ENCODE data around the gene UNC13C. TPM values are rescaled to one million over a fixed set of nuclear protein-coding genes. Genes with fewer than 3 reads are reported as not detected.

The UNC13C gene
- total and polyA plus RNA-seq, 4 donors: 0.05 to 16.0 (median 0.12) TPM; not detected in 1

DNA sequence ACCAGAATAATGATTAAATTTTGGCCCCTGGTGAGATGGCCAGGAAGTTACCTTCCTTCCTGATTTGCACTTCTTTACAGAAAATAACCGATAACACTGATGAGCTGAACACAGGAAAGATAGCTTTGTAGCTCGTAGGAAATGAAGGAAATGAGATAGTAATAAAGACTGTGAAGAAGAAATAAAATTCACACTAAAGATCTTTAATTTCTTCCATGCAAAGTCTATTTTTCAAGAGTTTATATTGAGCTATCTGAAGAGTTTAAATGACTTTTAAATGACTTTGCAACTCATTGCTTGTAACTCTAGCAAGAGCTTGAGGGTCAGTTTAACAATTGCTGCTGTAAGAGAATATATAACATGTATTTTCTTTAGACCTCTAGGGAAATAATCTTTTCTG lies 543.0 kb downstream of the UNC13C start:
- Histone ChIP-seq H3K9ac (ENCODE audit: insufficient read depth in 1 of 2, low read length in 2 of 2) (no peak overlapping the region), H3K36me3 (ENCODE audit: control insufficient read depth in 4 of 4, insufficient read depth in 4 of 4, low read length in 4 of 4) (no peaks in the 10 kb centered on the region), H3K27me3 (ENCODE audit: control insufficient read depth in 3 of 3, insufficient read depth in 3 of 3, low read length in 2 of 3) (no peaks in the 10 kb centered on the region), H3K4me3 (no peak overlapping the region), H3K4me1 (ENCODE audit: control insufficient read depth in 5 of 5, insufficient read depth in 5 of 5, low read length in 5 of 5) (peaks cover 0 to 64% (median 0%) of the 10 kb centered on the region in 5 donors), H3K9me3 (ENCODE audit: control insufficient read depth in 4 of 4, insufficient read depth in 3 of 4, low read length in 3 of 4) (no peaks in the 10 kb centered on the region), H3K27ac (ENCODE audit: low read depth in 1 of 2, low read length in 1 of 2) (no peak overlapping the region)
- DNase-seq: peak in 1 of 3 donors; percentile 76
- TF ChIP-seq, protein P1, sequence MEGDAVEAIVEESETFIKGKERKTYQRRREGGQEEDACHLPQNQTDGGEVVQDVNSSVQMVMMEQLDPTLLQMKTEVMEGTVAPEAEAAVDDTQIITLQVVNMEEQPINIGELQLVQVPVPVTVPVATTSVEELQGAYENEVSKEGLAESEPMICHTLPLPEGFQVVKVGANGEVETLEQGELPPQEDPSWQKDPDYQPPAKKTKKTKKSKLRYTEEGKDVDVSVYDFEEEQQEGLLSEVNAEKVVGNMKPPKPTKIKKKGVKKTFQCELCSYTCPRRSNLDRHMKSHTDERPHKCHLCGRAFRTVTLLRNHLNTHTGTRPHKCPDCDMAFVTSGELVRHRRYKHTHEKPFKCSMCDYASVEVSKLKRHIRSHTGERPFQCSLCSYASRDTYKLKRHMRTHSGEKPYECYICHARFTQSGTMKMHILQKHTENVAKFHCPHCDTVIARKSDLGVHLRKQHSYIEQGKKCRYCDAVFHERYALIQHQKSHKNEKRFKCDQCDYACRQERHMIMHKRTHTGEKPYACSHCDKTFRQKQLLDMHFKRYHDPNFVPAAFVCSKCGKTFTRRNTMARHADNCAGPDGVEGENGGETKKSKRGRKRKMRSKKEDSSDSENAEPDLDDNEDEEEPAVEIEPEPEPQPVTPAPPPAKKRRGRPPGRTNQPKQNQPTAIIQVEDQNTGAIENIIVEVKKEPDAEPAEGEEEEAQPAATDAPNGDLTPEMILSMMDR (IDR thresholded peaks at IDR 0.05; ENCODE audit: control extremely low read depth, extremely low read depth): no peak
- ATAC-seq (ENCODE audit: insufficient read depth, low FRiP score): no peak
- WGBS, 2 donors: 21 to 37% methylated on average over 2 of the region's 2 CpGs

DNA sequence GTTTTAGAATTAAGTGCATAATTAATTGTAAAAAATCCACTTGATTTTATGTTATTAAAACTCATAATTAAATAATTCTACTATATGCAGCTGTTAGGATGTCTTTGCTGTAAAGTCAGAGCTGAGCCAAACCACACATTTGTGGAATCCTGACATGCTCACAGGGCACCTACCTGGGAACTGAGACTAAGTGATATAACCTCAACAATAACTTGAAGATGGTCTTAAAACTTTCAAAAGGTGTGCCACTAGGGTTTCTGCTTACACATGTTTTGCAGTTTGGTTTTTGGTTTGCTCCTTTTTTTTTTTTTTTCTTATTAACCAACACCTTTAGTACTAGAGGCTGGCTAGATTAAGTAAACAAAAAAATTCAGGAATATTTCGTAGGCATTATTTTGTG lies 549.8 kb downstream of the UNC13C start:
- 80 to 90% methylated on average over 1 of the region's 1 CpG for WGBS, 2 donors
- H3K36me3 ChIP-seq (ENCODE audit: control insufficient read depth in 4 of 4, insufficient read depth in 4 of 4, low read length in 4 of 4): peaks cover 0 to 2% (median 0%) of the 10 kb centered on the region in 4 donors

DNA sequence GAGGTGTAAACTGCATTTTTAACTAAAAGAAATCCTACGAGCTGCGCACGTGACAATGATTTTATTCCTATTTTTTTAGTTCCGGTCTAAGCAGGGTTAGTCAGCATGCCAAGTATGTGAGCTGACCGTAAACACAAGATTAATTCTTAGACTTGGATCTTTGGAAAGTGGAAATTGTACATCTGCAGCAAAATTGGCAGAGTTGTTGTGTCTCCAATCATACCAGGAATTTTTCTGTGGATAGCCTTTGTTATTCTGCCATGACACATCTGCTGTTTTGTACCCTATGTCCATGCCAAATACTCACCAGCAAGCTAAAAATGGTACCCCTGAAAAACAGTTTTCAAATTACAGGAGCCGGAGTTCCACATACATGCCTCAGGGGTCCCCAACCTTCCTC lies 562.5 kb downstream of the UNC13C start:
- no peaks in the 10 kb centered on the region for H3K27me3 ChIP-seq (ENCODE audit: control insufficient read depth in 3 of 3, insufficient read depth in 3 of 3, low read length in 2 of 3)
- H3K27ac ChIP-seq (ENCODE audit: low read depth in 1 of 2, low read length in 1 of 2): no peak overlapping the region
- ATAC-seq (ENCODE audit: insufficient read depth, low FRiP score) (no peak), DNase-seq (peak in 2 of 3 donors; percentile 69 to 73)
- H3K4me3 ChIP-seq: no peak overlapping the region
- TF ChIP-seq, protein P1 (IDR thresholded peaks at IDR 0.05; ENCODE audit: control extremely low read depth, extremely low read depth): no peak
- peaks cover 0 to 10% (median 4%) of the 10 kb centered on the region in 5 donors for H3K4me1 ChIP-seq (ENCODE audit: control insufficient read depth in 5 of 5, insufficient read depth in 5 of 5, low read length in 5 of 5)
- no peak overlapping the region for H3K9ac ChIP-seq (ENCODE audit: insufficient read depth in 1 of 2, low read length in 2 of 2)
- WGBS, 2 donors: 71 to 88% methylated on average over 6 of the region's 6 CpGs
- H3K9me3 ChIP-seq (ENCODE audit: control insufficient read depth in 4 of 4, insufficient read depth in 3 of 4, low read length in 3 of 4): peaks cover 0 to 3% (median 0%) of the 10 kb centered on the region in 4 donors
- peaks cover 0 to 18% (median under 1%) of the 10 kb centered on the region in 4 donors for H3K36me3 ChIP-seq (ENCODE audit: control insufficient read depth in 4 of 4, insufficient read depth in 4 of 4, low read length in 4 of 4)

More for the DNA sequence above, 549.8 kb downstream of the UNC13C start:
- peaks cover 0 to 20% (median 0%) of the 10 kb centered on the region in 5 donors for H3K4me1 ChIP-seq (ENCODE audit: control insufficient read depth in 5 of 5, insufficient read depth in 5 of 5, low read length in 5 of 5)
- ATAC-seq (ENCODE audit: insufficient read depth, low FRiP score) (no peak), DNase-seq (no peak)
- H3K9ac ChIP-seq (ENCODE audit: insufficient read depth in 1 of 2, low read length in 2 of 2): no peak overlapping the region
- no peak overlapping the region for H3K4me3 ChIP-seq
- no peaks in the 10 kb centered on the region for H3K27me3 ChIP-seq (ENCODE audit: control insufficient read depth in 3 of 3, insufficient read depth in 3 of 3, low read length in 2 of 3)
- no peak overlapping the region for H3K27ac ChIP-seq (ENCODE audit: low read depth in 1 of 2, low read length in 1 of 2)
- H3K9me3 ChIP-seq (ENCODE audit: control insufficient read depth in 4 of 4, insufficient read depth in 3 of 4, low read length in 3 of 4): no peaks in the 10 kb centered on the region
- TF ChIP-seq, protein P1 (IDR thresholded peaks at IDR 0.05; ENCODE audit: control extremely low read depth, extremely low read depth): no peak

DNA sequence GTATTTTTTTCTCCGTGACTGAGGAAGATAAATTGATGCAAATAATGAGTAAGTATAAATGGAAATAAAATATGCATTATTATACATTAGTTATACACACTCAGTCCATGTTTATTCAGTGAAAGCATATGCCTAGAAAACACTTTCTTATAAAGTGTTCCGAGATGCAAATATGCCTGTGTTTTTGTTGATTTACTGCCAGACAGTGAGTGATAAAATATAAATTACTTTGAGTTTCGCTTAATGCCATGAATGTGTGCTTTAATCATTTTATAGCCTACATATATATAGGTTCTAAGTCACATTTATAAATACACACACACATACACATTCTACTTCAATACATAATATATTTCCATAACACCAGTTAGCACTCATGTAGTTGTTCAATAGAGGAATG lies 569.2 kb downstream of the UNC13C start:
- ATAC-seq (ENCODE audit: insufficient read depth, low FRiP score) (no peak), DNase-seq (peak in 2 of 3 donors; percentile 92)
- 75 to 90% methylated on average over 3 of the region's 3 CpGs for WGBS, 2 donors
- Histone ChIP-seq H3K27me3 (ENCODE audit: control insufficient read depth in 3 of 3, insufficient read depth in 3 of 3, low read length in 2 of 3) (no peaks in the 10 kb centered on the region), H3K4me1 (ENCODE audit: control insufficient read depth in 5 of 5, insufficient read depth in 5 of 5, low read length in 5 of 5) (peaks cover 0 to 18% (median 0%) of the 10 kb centered on the region in 5 donors), H3K27ac (ENCODE audit: low read depth in 1 of 2, low read length in 1 of 2) (no peak overlapping the region), H3K4me3 (no peak overlapping the region), H3K9ac (ENCODE audit: insufficient read depth in 1 of 2, low read length in 2 of 2) (no peak overlapping the region), H3K9me3 (ENCODE audit: control insufficient read depth in 4 of 4, insufficient read depth in 3 of 4, low read length in 3 of 4) (no peaks in the 10 kb centered on the region), H3K36me3 (ENCODE audit: control insufficient read depth in 4 of 4, insufficient read depth in 4 of 4, low read length in 4 of 4) (no peaks in the 10 kb centered on the region)
- TF ChIP-seq, protein P1 (IDR thresholded peaks at IDR 0.05; ENCODE audit: control extremely low read depth, extremely low read depth): no peak

Data from lung (tissue), 12 donors.